Parathyroid adenoma (tissue), 2 donors: ENCODE results near the gene CEACAM16.
A peak's percentile ranks its signal among the peaks of the same experiment; 100 is the strongest.

Experiments
- H2AFZ ChIP-seq: fragments of 300-600 bp; sonication (generic); one replicate; pipeline ENCODE4 v1.7.0; 2017; ENCODE audit warnings: antibody characterized with exemption, mild to moderate bottlenecking
- H3K27ac ChIP-seq: fragments of 300-600 bp; sonication (generic); one replicate; pipeline ENCODE4 v1.7.0; 2017
- H3K27me3 ChIP-seq: fragments of 300-600 bp; sonication (generic); one replicate; pipeline ENCODE4 v1.7.0; 2017; ENCODE audit warnings: low read length; ENCODE audit not compliant: control insufficient read depth, insufficient read depth
- H3K36me3 ChIP-seq: fragments of 300-600 bp; sonication (generic); one replicate; pipeline ENCODE4 v1.7.0; 2017; ENCODE audit warnings: low read length; ENCODE audit not compliant: control insufficient read depth, insufficient read depth
- H3K4me1 ChIP-seq: fragments of 300-600 bp; sonication (generic); one replicate; pipeline ENCODE4 v1.7.0; 2017; ENCODE audit warnings: control low read depth
- H3K4me2 ChIP-seq: fragments of 300-600 bp; sonication (generic); one replicate; pipeline ENCODE4 v1.7.0; 2017; ENCODE audit warnings: low read length
- H3K4me3 ChIP-seq: fragments of 300-600 bp; sonication (generic); one replicate; pipeline ENCODE4 v1.7.0; 2017; ENCODE audit warnings: low read depth, low read length
- H3K79me2 ChIP-seq: fragments of 300-600 bp; sonication (generic); one replicate; pipeline ENCODE4 v1.7.0; 2017; ENCODE audit warnings: control low read depth
- H3K9ac ChIP-seq: fragments of 300-600 bp; sonication (generic); one replicate; pipeline ENCODE4 v1.7.0; 2017; ENCODE audit warnings: mild to moderate bottlenecking
- H3K9me3 ChIP-seq: fragments of 300-600 bp; sonication (generic); one replicate; pipeline ENCODE4 v1.7.0; 2017; ENCODE audit warnings: low read length; ENCODE audit not compliant: control insufficient read depth
- TF ChIP-seq, protein P1 (sequence below): fragments of 300-600 bp; sonication (generic); IDR thresholded peaks from one replicate; pipeline ENCODE4 v1.7.0; 2017; ENCODE audit warnings: antibody characterized with exemption, mild to moderate bottlenecking
- donor health status: primary hyperparathyroidism.

Gene CEACAM16

DNA sequence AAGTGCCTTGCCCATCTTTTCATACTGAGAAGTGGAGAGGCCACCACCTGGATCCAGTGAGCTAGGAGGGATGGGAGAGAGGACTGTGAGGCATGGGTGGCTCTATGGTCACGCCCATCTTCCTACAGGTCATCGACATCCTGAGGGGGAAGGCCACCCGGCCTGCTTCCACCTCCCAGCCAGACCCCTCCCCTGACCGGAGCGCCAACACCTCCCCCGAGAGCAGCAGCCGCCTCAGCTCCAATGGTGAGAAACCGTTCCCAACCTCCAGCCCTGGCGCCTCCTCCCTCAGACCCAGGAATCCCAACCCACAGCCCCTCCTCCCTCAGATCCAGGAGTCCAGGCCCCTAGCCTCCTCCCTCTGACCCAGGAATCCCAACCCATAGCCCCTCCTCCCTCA is 59.6 kb downstream of the CEACAM16 start:
- Histone ChIP-seq H3K9me3 (no peaks in the 10 kb centered on the region), H3K4me2 (peak overlapping the region; percentile 96), H2AFZ (peak overlapping the region; percentile 87), H3K4me1 (peaks cover 14% of the 10 kb centered on the region), H3K9ac (no peak overlapping the region), H3K79me2 (no peaks in the 10 kb centered on the region), H3K27me3 (no peaks in the 10 kb centered on the region), H3K4me3 (peak overlapping the region; percentile 80), H3K36me3 (no peaks in the 10 kb centered on the region), H3K27ac (peak overlapping the region; percentile 43)
- TF ChIP-seq, protein P1, sequence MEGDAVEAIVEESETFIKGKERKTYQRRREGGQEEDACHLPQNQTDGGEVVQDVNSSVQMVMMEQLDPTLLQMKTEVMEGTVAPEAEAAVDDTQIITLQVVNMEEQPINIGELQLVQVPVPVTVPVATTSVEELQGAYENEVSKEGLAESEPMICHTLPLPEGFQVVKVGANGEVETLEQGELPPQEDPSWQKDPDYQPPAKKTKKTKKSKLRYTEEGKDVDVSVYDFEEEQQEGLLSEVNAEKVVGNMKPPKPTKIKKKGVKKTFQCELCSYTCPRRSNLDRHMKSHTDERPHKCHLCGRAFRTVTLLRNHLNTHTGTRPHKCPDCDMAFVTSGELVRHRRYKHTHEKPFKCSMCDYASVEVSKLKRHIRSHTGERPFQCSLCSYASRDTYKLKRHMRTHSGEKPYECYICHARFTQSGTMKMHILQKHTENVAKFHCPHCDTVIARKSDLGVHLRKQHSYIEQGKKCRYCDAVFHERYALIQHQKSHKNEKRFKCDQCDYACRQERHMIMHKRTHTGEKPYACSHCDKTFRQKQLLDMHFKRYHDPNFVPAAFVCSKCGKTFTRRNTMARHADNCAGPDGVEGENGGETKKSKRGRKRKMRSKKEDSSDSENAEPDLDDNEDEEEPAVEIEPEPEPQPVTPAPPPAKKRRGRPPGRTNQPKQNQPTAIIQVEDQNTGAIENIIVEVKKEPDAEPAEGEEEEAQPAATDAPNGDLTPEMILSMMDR, result no peak

DNA sequence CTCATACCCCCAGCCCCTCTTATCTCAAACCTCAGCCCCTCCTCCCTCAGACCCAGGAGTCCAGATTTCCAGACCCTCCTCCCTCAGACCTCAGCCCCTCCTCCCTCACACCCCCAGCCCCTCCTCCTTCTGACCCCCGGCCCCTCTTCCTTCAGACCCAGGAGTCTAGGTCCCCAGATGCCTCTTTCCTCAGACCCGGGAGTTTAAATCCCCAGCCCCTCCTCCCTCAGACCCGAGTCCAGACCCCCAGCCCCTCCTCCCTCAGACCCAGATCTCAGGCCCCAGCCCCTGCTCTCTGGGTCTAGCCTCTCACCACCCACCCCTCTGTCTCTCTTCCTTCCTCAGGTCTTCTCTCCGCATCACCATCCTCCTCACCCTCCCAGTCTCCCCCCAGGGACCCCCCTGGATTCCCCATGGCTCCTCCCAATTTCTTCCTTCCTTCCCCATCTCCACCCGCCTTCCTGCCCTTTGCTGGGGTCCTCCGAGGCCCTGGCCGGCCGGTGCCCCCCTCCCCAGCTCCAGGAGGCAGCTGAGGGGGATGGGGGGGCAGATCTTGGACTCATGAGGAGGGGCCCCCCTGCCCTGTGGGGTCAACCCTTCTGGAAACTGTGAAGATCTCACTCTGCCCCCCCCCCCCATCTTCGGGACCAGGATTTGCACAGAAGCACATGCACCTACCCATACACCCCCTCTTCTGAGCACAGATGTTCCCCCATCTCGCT is 60.3 kb downstream of the CEACAM16 start:
- H3K9me3 ChIP-seq, result no peaks in the 10 kb centered on the region
- no peak overlapping the region for H2AFZ ChIP-seq
- no peak overlapping the region for H3K9ac ChIP-seq
- no peaks in the 10 kb centered on the region for H3K27me3 ChIP-seq
- H3K4me1 ChIP-seq, result peaks cover 14% of the 10 kb centered on the region
- TF ChIP-seq, protein P1, result no peak
- no peaks in the 10 kb centered on the region for H3K36me3 ChIP-seq
- H3K27ac ChIP-seq, result no peak overlapping the region
- H3K4me2 ChIP-seq, result no peak overlapping the region
- no peak overlapping the region for H3K4me3 ChIP-seq
- H3K79me2 ChIP-seq, result no peaks in the 10 kb centered on the region
